Tibial nerve (tissue), 4 donors: ENCODE measurements around the gene PIH1D1. TPM values are rescaled to one million over a fixed set of nuclear protein-coding genes. Genes with fewer than 3 reads are reported as not detected.
A peak's percentile ranks its signal among the peaks of the same experiment; 100 is the strongest.
"Not testable (repeated sequence)": the region's sequence is repeated elsewhere in the genome, so short reads cannot be mapped to it uniquely, and the experiment has no call there.

Experiments
- DNase-seq, 2 donors: peaks; one replicate each; pipeline ENCODE4 v3.0.0-alpha.2; 2019; ENCODE audit warnings: low spot score in 2 of 2
- H3K27ac ChIP-seq, 4 donors: fragments of 200-600 bp; sonication (generic) in 3 of 4; one replicate each; pipeline ENCODE4 v1.5.1; 2017 to 2019; ENCODE audit warnings: mild to moderate bottlenecking in 1 of 4
- H3K27me3 ChIP-seq, 2 donors: fragments of 200-600 bp; sonication (generic) in 1 of 2; one replicate each; pipeline versions ENCODE4 v1.5.1 to v1.6.0; 2017 to 2019
- H3K36me3 ChIP-seq, 3 donors: fragments of 200-600 bp; sonication (generic); one replicate each; pipeline ENCODE4 v1.5.1; 2018 to 2019
- H3K4me1 ChIP-seq, 4 donors: fragments of 200-600 bp; sonication (generic) in 3 of 4; one replicate each; pipeline ENCODE4 v1.5.1; 2017 to 2019
- H3K4me3 ChIP-seq, 4 donors: fragments of 200-600 bp; sonication (generic) in 3 of 4; one replicate each; pipeline ENCODE4 v1.5.1; 2017 to 2019; ENCODE audit warnings: mild to moderate bottlenecking in 1 of 4, moderate library complexity in 1 of 4
- H3K9me3 ChIP-seq, 4 donors: fragments of 200-600 bp; sonication (generic) in 3 of 4; one replicate each; pipeline ENCODE4 v1.5.1; 2017 to 2019
- EP300 ChIP-seq, 2 donors: sonication (generic); formaldehyde crosslinking; IDR thresholded peaks; one replicate each; pipeline ENCODE4 v1.6.1; 2017; ENCODE audit warnings: antibody characterized with exemption in 2 of 2, mild to moderate bottlenecking in 1 of 2
- POLR2A ChIP-seq, 2 donors: fragments of 450-650 bp; IDR thresholded peaks; one replicate each; pipeline ENCODE4 v1.6.1; 2017; ENCODE audit warnings: antibody characterized with exemption in 2 of 2, mild to moderate bottlenecking in 2 of 2, moderate library complexity in 2 of 2
- WGBS, 2 donors: methylation state at CpG; one replicate each; pipeline ENCODE4 v1.1.5; 2018; 5-methylcytosine and 5-hydroxymethylcytosine counted together
- total RNA-seq, 4 donors: library from RNA; depleted of rRNA; stranded (reverse); fragments of >200 nt; gene quantifications; one replicate each; pipeline ENCODE4 v1.1.0, GENCODE V29; 2016
- TF ChIP-seq, protein P1 (sequence below), 5 experiments: fragments of 200-600 bp in 3 of 5; fragments of 450-650 bp in 2 of 5; sonication (generic) in 3 of 5; IDR thresholded peaks; one replicate each; pipeline ENCODE4 v1.5.1; 2016 to 2019; ENCODE audit warnings: antibody characterized with exemption in 5 of 5, mild to moderate bottlenecking in 3 of 5, moderate library complexity in 2 of 5

Gene PIH1D1
- total RNA-seq, 4 donors from 2014 or later = 85.0 to 128 (median 110) TPM

- 91% methylated on average over 14 of the region's 14 CpGs for WGBS, 2 donors
- H3K4me1 ChIP-seq = peaks cover 0 to 17% (median 2%) of the 10 kb centered on the region in 4 donors
- H3K9me3 ChIP-seq = no peaks in the 10 kb centered on the region
- no peaks in the 10 kb centered on the region for H3K27me3 ChIP-seq
- no peak overlapping the region for H3K27ac ChIP-seq
- peaks cover 0 to 48% (median 4%) of the 10 kb centered on the region in 3 donors for H3K36me3 ChIP-seq
- TF ChIP-seq, protein P1, sequence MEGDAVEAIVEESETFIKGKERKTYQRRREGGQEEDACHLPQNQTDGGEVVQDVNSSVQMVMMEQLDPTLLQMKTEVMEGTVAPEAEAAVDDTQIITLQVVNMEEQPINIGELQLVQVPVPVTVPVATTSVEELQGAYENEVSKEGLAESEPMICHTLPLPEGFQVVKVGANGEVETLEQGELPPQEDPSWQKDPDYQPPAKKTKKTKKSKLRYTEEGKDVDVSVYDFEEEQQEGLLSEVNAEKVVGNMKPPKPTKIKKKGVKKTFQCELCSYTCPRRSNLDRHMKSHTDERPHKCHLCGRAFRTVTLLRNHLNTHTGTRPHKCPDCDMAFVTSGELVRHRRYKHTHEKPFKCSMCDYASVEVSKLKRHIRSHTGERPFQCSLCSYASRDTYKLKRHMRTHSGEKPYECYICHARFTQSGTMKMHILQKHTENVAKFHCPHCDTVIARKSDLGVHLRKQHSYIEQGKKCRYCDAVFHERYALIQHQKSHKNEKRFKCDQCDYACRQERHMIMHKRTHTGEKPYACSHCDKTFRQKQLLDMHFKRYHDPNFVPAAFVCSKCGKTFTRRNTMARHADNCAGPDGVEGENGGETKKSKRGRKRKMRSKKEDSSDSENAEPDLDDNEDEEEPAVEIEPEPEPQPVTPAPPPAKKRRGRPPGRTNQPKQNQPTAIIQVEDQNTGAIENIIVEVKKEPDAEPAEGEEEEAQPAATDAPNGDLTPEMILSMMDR (IDR thresholded peaks at IDR 0.05) = no peak
- TF ChIP-seq EP300 (IDR thresholded peaks at IDR 0.05) (no peak), POLR2A (IDR thresholded peaks at IDR 0.05) (no peak)
- DNase-seq = no peak
- H3K4me3 ChIP-seq = no peak overlapping the region
Measured at GRCh38 chr19:49479975-49480628, 28.5 kb upstream of the PIH1D1 start.

DNA sequence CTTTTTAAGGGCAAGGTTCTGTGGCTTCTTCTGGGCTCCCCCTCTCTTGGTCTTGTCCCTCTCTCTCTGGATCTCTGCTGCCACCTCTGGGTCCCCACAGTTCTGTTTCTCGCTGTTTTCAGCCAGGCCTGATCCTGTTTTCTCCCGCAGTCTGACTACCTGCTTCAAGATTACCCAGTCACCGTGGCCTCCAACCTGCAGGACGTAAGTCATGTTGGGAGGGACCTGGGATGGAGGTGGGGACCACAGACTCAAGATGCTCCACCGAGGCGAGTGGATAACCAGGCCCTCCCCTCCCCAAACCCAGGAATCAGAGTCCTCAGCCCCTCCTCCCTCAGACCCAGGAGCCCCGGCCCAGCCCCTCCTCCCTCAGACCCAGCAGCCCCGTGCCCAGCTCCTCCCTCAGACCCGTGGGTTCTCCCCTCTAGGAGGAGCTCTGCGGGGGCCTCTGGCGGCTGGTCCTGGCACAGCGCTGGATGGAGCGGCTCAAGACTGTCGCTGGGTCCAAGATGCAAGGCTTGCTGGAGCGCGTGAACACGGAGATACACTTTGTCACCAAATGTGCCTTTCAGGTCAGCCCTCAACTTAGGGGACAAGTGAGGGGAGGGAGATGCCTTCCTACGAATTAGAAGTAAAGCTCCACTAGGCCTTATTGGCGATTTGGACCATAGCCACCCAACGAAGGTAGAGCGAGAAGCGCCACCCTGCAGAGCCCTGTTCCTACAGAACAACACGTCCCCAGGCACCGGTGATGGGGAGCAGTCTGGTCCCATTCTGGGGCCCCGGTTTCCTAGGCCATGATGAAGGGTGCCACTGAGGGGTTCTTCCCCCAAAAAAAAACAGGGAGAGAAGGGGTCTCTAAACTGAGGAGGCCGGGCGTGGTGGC is 24.6 kb upstream of the PIH1D1 start:
- peaks cover 0 to 37% (median 7%) of the 10 kb centered on the region in 4 donors for H3K4me1 ChIP-seq
- H3K36me3 ChIP-seq = peaks cover 0 to 21% (median 4%) of the 10 kb centered on the region in 3 donors
- DNase-seq = no peak
- H3K9me3 ChIP-seq = no peaks in the 10 kb centered on the region
- no peak overlapping the region for H3K4me3 ChIP-seq
- peak overlapping the region in 3 of 4 donors; percentile 84 to 94 (median 93) for H3K27ac ChIP-seq
- no peaks in the 10 kb centered on the region for H3K27me3 ChIP-seq
- TF ChIP-seq POLR2A (IDR thresholded peaks at IDR 0.05) = no peak
- TF ChIP-seq, protein P1 (IDR thresholded peaks at IDR 0.05) = peak; percentile 8 to 45 (median 39)
- 47 to 55% methylated on average over 27 of the region's 27 CpGs for WGBS, 2 donors

GRCh38 chr19:49475191-49475917 is 23.7 kb upstream of the PIH1D1 start:
- WGBS, 2 donors = 66% methylated on average over 15 of the region's 15 CpGs
- Histone ChIP-seq H3K9me3 (no peaks in the 10 kb centered on the region), H3K36me3 (peaks cover 0 to 13% (median 4%) of the 10 kb centered on the region in 3 donors), H3K4me1 (peaks cover 0 to 37% (median 8%) of the 10 kb centered on the region in 4 donors), H3K4me3 (peak overlapping the region in 1 of 4 donors; percentile 63), H3K27ac (peak overlapping the region in 3 of 4 donors; percentile 84 to 94 (median 93)), H3K27me3 (no peaks in the 10 kb centered on the region)
- TF ChIP-seq, protein P1 (IDR thresholded peaks at IDR 0.05) = no peak
- TF ChIP-seq EP300 (IDR thresholded peaks at IDR 0.05) = no peak
- TF ChIP-seq POLR2A (IDR thresholded peaks at IDR 0.05) = no peak
- DNase-seq = no peak

DNA sequence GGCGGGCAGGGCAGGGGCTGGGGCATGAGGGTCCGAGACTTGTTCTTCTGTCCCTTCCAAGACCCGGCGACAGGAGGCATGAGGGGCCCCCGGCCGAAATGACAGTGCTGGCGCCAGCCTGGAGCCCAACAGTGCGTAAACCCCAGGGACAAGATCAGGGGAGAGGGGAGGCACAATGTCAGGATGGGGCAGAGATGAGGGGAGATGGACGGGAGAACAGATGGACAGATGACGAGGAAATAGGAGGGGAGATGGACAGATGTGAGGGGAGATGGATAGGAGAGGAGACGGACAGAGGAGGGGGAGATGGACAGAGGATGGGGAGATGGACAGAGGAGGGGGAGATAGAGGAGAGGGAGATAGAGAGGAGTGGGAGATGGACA is 22.9 kb upstream of the PIH1D1 start:
- H3K27ac ChIP-seq = peak overlapping the region; percentile 77 to 94 (median 88)
- DNase-seq = no peak
- WGBS, 2 donors = 7 to 9% methylated on average over 11 of the region's 11 CpGs
- no peaks in the 10 kb centered on the region for H3K9me3 ChIP-seq
- H3K27me3 ChIP-seq = no peaks in the 10 kb centered on the region
- peak overlapping the region; percentile 63 to 95 (median 76) for H3K4me3 ChIP-seq
- H3K4me1 ChIP-seq = peaks cover 0 to 41% (median 12%) of the 10 kb centered on the region in 4 donors
- no peak for TF ChIP-seq EP300 (IDR thresholded peaks at IDR 0.05)
- H3K36me3 ChIP-seq = peaks cover 0 to 10% (median 0%) of the 10 kb centered on the region in 3 donors

- Histone ChIP-seq H3K4me1 (peaks cover 0 to 46% (median 12%) of the 10 kb centered on the region in 4 donors), H3K9me3 (no peaks in the 10 kb centered on the region), H3K4me3 (peak within 1 kb of the TSS; percentile 63 to 95 (median 76)), H3K27me3 (no peaks in the 10 kb centered on the region), H3K36me3 (peaks cover 0 to 15% (median 0%) of the 10 kb centered on the region in 3 donors), H3K27ac (peak within 1 kb of the TSS; percentile 77 to 94 (median 88))
- peak; percentile 50 to 70 for DNase-seq
- WGBS, 2 donors = 1 to 4% methylated on average over 14 to 33 of the region's 33 CpGs
- TF ChIP-seq EP300 (IDR thresholded peaks at IDR 0.05) (peak in 1 of 2 donors; percentile 59), POLR2A (IDR thresholded peaks at IDR 0.05) (peak in 1 of 2 donors; percentile 13)
- TF ChIP-seq, protein P1 (IDR thresholded peaks at IDR 0.05) = peak; percentile 99 to 100 (median 99)
Measured at GRCh38 chr19:49473868-49474541, 22.4 kb upstream of the PIH1D1 start, which contains the start of gene FLT3LG. FLT3LG (plus strand) TSS chr19:49474215; CDS start chr19:49474640, 425 bp downstream.

DNA sequence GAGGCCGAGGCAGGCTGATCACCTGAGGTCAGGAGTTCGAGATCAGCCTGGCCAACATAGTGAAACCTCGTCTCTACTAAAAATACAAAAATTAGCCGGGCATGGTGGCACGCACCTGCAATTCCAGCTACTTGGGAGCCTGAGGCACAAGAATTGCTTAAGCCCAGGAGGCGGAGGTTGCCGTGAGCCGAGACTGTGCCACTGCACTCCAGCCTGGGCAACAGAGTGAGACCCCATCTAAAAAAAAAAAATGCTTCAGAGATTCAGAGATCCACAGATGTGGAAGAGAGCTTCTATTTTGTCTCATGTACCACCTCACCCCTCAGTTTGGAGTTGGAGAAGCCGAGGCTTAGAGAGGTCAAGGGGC is 21.9 kb upstream of the PIH1D1 start:
- not testable (repeated sequence) for DNase-seq, H3K9me3 ChIP-seq, H3K27me3 ChIP-seq
- WGBS, 2 donors = 71 to 74% methylated on average over 9 of the region's 9 CpGs
- H3K36me3 ChIP-seq = peaks cover 0 to 20% (median 0%) of the 10 kb centered on the region in 3 donors
- peak overlapping the region; percentile 77 to 94 (median 88) for H3K27ac ChIP-seq
- H3K4me1 ChIP-seq = peaks cover 0 to 50% (median 14%) of the 10 kb centered on the region in 4 donors
- peak overlapping the region; percentile 63 to 95 (median 76) for H3K4me3 ChIP-seq
